Bronchial smooth muscle cell (primary cell): ENCODE data around the gene IRAK4. TPM values are rescaled to one million over a fixed set of nuclear protein-coding genes. Genes with fewer than 3 reads are reported as not detected.

Experiments
- total RNA-seq: library from RNA; depleted of rRNA; stranded (reverse); fragments of >200 nt; gene quantifications from 2 replicates; pipeline ENCODE4 v1.2.1, GENCODE V29; 2014

IRAK4 gene
- 17.4 and 19.1 TPM in 2 replicates for total RNA-seq

GRCh38 chr12:43758728-43759563 is at the start of gene IRAK4, which contains the start of gene PUS7L:
TSS of gene IRAK4 (plus strand) at chr12:43758951. CDS start at chr12:43768112, 9,161 bp downstream.
TSS of gene PUS7L (minus strand) at chr12:43758790. CDS start at chr12:43755245, 3,545 bp downstream.

GRCh38 chr12:43805860-43806736 is 47.3 kb downstream of the IRAK4 start, which contains the start of gene TWF1:
TSS of gene TWF1 (minus strand) at chr12:43806317. CDS start at chr12:43806245, 72 bp downstream.

DNA sequence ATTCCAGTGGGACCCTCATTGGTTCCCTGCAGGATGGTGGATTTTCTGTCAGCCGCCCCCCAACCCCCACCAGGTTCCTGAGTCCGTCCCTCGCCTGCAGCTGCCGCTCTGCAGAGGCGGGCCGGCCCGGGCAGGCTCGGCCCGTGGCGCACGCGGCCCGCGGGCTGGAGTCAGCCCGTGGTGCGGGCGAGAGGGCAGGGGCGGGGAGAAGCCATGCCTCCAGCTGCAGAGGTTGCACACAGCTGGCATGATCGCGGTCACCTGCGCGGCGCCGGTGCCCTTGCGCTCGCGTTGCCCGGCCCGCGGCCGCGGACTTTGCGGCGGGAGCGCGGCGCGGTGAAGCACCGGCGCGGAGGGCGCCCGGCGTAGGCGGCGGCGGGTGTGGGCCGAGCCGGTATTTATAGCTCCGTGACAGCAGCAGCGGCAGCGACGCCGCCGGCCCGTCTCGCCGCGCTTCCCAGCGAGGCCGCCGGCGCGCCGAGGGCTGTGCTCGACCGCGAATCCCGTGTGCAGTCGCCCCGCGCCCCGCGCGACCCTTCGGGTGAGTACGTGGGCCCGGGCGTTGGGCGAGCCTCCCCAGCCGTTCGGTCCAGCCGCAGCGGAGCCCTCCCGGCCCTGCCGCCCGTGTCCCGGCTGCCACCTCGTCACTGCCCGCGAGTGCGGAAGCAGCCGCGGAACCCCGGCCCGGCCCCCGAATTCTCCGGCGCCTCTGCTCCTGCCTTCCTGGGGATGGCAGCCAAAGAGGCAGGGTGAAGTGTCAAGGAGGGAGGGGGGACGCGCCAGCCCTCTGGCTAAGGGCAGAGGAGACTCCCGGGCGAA is 77.1 kb downstream of the IRAK4 start, which contains the start of gene TMEM117:
Gene TMEM117, plus strand, starts transcription at position 426 of the 819 bp plus-strand sequence.

Other genes starting within 250 kb of the IRAK4 start
- gene ADAMTS20, start 206.7 kb upstream of the IRAK4 start, total RNA-seq = not detected in 2 replicates
- gene PUS7L, start 161 bp upstream of the IRAK4 start, total RNA-seq = 16.1 and 18.0 TPM in 2 replicates
- gene TWF1, start 47.4 kb downstream of the IRAK4 start, total RNA-seq = 59.0 and 138 TPM in 2 replicates
- 4.6 and 7.4 TPM in 2 replicates for gene TMEM117, start 77.1 kb downstream of the IRAK4 start, total RNA-seq